Left forelimb (tissue), 1 donor: ENCODE data around the gene USP11.
"Not testable (repeated sequence)": the region's sequence is repeated elsewhere in the genome, so short reads cannot be mapped to it uniquely, and the experiment has no call there.

Experiments used
- DNase-seq: peaks from one replicate; pipeline ENCODE4 v3.0.0-alpha.2; 2018; ENCODE audit warnings: low spot score

Gene USP11

GRCh38 chrX:47247206-47247998, 14.6 kb downstream of the USP11 start:
- no peak for DNase-seq

- DNase-seq = no peak
These were observed 15.2 kb downstream of the USP11 start for GRCh38 chrX:47247999-47248320.

- DNase-seq = no peak
These were observed 15.8 kb downstream of the USP11 start for GRCh38 chrX:47248576-47248975.

GRCh38 chrX:47250017-47250347, 17.2 kb downstream of the USP11 start:
- DNase-seq = no peak

GRCh38 chrX:47257620-47258019, 24.8 kb downstream of the USP11 start:
- DNase-seq = not testable (repeated sequence)

- DNase-seq = no peak
These were observed 31.8 kb downstream of the USP11 start for GRCh38 chrX:47264483-47265173.

- DNase-seq = no peak
These were observed 33.8 kb downstream of the USP11 start for GRCh38 chrX:47266643-47267042.

GRCh38 chrX:47272013-47272408, 39.2 kb downstream of the USP11 start:
- no peak for DNase-seq

- no peak for DNase-seq
These were observed 40.4 kb downstream of the USP11 start for GRCh38 chrX:47273011-47273730.

- DNase-seq = no peak
These were observed 45.9 kb downstream of the USP11 start for GRCh38 chrX:47278691-47279090.

- peak; percentile 61 for DNase-seq
These were observed 50.4 kb downstream of the USP11 start for GRCh38 chrX:47283015-47283771.

GRCh38 chrX:47284616-47285015, 51.8 kb downstream of the USP11 start:
- not testable (repeated sequence) for DNase-seq

- no peak for DNase-seq
These were observed 53.1 kb downstream of the USP11 start for GRCh38 chrX:47285836-47286320.

- no peak for DNase-seq
These were observed 60.3 kb downstream of the USP11 start for GRCh38 chrX:47293106-47293505.

GRCh38 chrX:47296766-47297365, 64.1 kb downstream of the USP11 start:
- DNase-seq = no peak

GRCh38 chrX:47297874-47298273, 65.1 kb downstream of the USP11 start:
- no peak for DNase-seq
